Liver (tissue), 9 donors: ENCODE measurements around the gene ARIH2. TPM values are rescaled to one million over a fixed set of nuclear protein-coding genes. Genes with fewer than 3 reads are reported as not detected.

Experiments
- DNase-seq: peaks from one replicate; pipeline ENCODE4 v3.0.0-alpha.2; 2017; ENCODE audit warnings: low spot score
- H3K27ac ChIP-seq, 2 donors: one replicate each; pipeline ENCODE4 v1.7.0; 2013; ENCODE audit warnings: inconsistent platforms in 2 of 2, low read length in 2 of 2, control low read depth in 1 of 2, low read depth in 1 of 2, mild to moderate bottlenecking in 1 of 2
- H3K27me3 ChIP-seq, 4 donors: one replicate each; pipeline versions ENCODE4 v1.6.1 to v1.7.0; 2013; ENCODE audit warnings: low read length in 3 of 4, inconsistent platforms in 1 of 4, mild to moderate bottlenecking in 1 of 4, moderate library complexity in 1 of 4; ENCODE audit not compliant: control insufficient read depth in 4 of 4, insufficient read depth in 4 of 4
- H3K36me3 ChIP-seq, 4 donors: one replicate each; pipeline versions ENCODE4 v1.6.1 to v1.7.0; 2013; ENCODE audit warnings: low read length in 3 of 4, mild to moderate bottlenecking in 3 of 4, low read depth in 1 of 4, moderate library complexity in 1 of 4; ENCODE audit not compliant: control insufficient read depth in 4 of 4, insufficient read depth in 3 of 4
- H3K4me1 ChIP-seq, 4 donors: one replicate each; pipeline versions ENCODE4 v1.6.1 to v1.7.0; 2013; ENCODE audit warnings: low read length in 3 of 4, mild to moderate bottlenecking in 3 of 4, moderate library complexity in 1 of 4; ENCODE audit not compliant: control insufficient read depth in 4 of 4, insufficient read depth in 4 of 4
- H3K4me3 ChIP-seq, 3 donors: one replicate each; pipeline versions ENCODE4 v1.6.1 to v1.7.0; 2013; ENCODE audit warnings: low read length in 3 of 3, control low read depth in 1 of 3, low read depth in 1 of 3, mild to moderate bottlenecking in 1 of 3
- H3K9ac ChIP-seq, 2 donors: one replicate each; pipeline ENCODE4 v1.7.0; 2013; ENCODE audit warnings: low read length in 2 of 2, mild to moderate bottlenecking in 2 of 2, moderate library complexity in 2 of 2, control low read depth in 1 of 2, low read depth in 1 of 2
- H3K9me3 ChIP-seq, 4 donors: one replicate each; pipeline versions ENCODE4 v1.6.1 to v1.7.0; 2013; ENCODE audit warnings: low read length in 3 of 4; ENCODE audit not compliant: control insufficient read depth in 4 of 4
- EGR1 ChIP-seq, 2 donors: IDR thresholded peaks; 2 replicates each; pipeline ENCODE4 v1.6.1; 2016 to 2018; ENCODE audit warnings: antibody characterized with exemption in 2 of 2, low read depth in 2 of 2
- FOXA1 ChIP-seq: IDR thresholded peaks from 2 replicates; pipeline ENCODE4 v1.6.1; 2016; ENCODE audit warnings: antibody characterized with exemption
- FOXA2 ChIP-seq: IDR thresholded peaks from 2 replicates; pipeline ENCODE4 v1.6.1; 2016; ENCODE audit warnings: antibody characterized with exemption
- GABPA ChIP-seq, 2 donors: IDR thresholded peaks in 1 of 2; conservative IDR thresholded peaks in 1 of 2; 2 replicates each; pipeline ENCODE4 v1.6.1; 2016; ENCODE audit warnings: antibody characterized with exemption in 2 of 2, mild to moderate bottlenecking in 1 of 2, moderate library complexity in 1 of 2
- HNF4A ChIP-seq, 2 donors: conservative IDR thresholded peaks; 2 replicates each; pipeline ENCODE4 v1.6.1; 2016; ENCODE audit warnings: antibody characterized with exemption in 2 of 2, mild to moderate bottlenecking in 2 of 2
- JUND ChIP-seq, 2 donors: IDR thresholded peaks; 2 replicates each; pipeline ENCODE4 v1.6.1; 2016; ENCODE audit warnings: antibody characterized with exemption in 2 of 2
- NR2F2 ChIP-seq: IDR thresholded peaks from 2 replicates; pipeline ENCODE4 v1.6.1; 2016; ENCODE audit warnings: antibody characterized with exemption
- RAD21 ChIP-seq, 2 donors: IDR thresholded peaks; 2 replicates each; pipeline ENCODE4 v1.6.1; 2016; ENCODE audit warnings: antibody characterized with exemption in 2 of 2, mild to moderate bottlenecking in 2 of 2
- RXRA ChIP-seq, 2 donors: IDR thresholded peaks; 2 replicates each; pipeline ENCODE4 v1.6.1; 2017 to 2018; ENCODE audit warnings: antibody characterized with exemption in 2 of 2, mild to moderate bottlenecking in 1 of 2
- SP1 ChIP-seq: IDR thresholded peaks from 2 replicates; pipeline ENCODE4 v1.6.1; 2018; ENCODE audit warnings: antibody characterized with exemption, mild to moderate bottlenecking
- TAF1 ChIP-seq: conservative IDR thresholded peaks from 2 replicates; pipeline ENCODE4 v1.6.1; 2016; ENCODE audit warnings: antibody characterized with exemption, mild to moderate bottlenecking
- YY1 ChIP-seq: IDR thresholded peaks from 2 replicates; pipeline ENCODE4 v1.6.1; 2016; ENCODE audit warnings: antibody characterized with exemption, mild to moderate bottlenecking
- WGBS: extraction: QIAGEN DNeasy Blood & Tissue Kit; methylation state at CpG from one replicate; pipeline ENCODE4 v1.1.7; 2013; 5-methylcytosine and 5-hydroxymethylcytosine counted together
- polyA plus RNA-seq, 2 donors: library from polyadenylated mRNA; stranded (reverse) in 1 of 2; unstranded in 1 of 2; fragments of 200-250 nt in 1 of 2; fragments of >200 nt in 1 of 2; fragmentation: Nextera tagmentation in 1 of 2; extraction: Ambion mirVana in 1 of 2; gene quantifications; one replicate each; pipeline versions ENCODE4 v1.2.1 to v1.2.3, GENCODE V29; 2013 to 2015
- total RNA-seq, 2 donors: library from RNA; depleted of rRNA; stranded (reverse); fragments of >200 nt; gene quantifications; one replicate each; pipeline ENCODE4 v1.2.3, GENCODE V29; 2014
- TF ChIP-seq, protein P1 (sequence below): IDR thresholded peaks from 2 replicates; pipeline ENCODE4 v1.6.1; 2016; ENCODE audit warnings: antibody characterized with exemption
- TF ChIP-seq, protein P2 (sequence below): IDR thresholded peaks from 2 replicates; pipeline ENCODE4 v1.6.1; 2016; ENCODE audit warnings: antibody characterized with exemption, mild to moderate bottlenecking
- TF ChIP-seq, protein P3 (sequence below): fragments of 150-350 bp; IDR thresholded peaks from 2 replicates; pipeline ENCODE4 v1.5.1; 2017; ENCODE audit warnings: improper control_type of control experiment, low read depth, low read length; ENCODE audit not compliant: missing input control
- TF ChIP-seq, protein P4 (sequence below): IDR thresholded peaks from 2 replicates; pipeline ENCODE4 v1.6.1; 2016; ENCODE audit warnings: antibody characterized with exemption
- TF ChIP-seq, protein P5 (sequence below): IDR thresholded peaks from 2 replicates; pipeline ENCODE4 v1.6.1; 2016; ENCODE audit warnings: antibody characterized with exemption
- donor health status: healthy.
- donor health status: healthy.
- donor health status: healthy.
- donor health status: healthy.
- donor health status: healthy.

The ARIH2 gene
- total and polyA plus RNA-seq, 4 donors = 24.8 to 63.5 (median 31.0) TPM

DNA sequence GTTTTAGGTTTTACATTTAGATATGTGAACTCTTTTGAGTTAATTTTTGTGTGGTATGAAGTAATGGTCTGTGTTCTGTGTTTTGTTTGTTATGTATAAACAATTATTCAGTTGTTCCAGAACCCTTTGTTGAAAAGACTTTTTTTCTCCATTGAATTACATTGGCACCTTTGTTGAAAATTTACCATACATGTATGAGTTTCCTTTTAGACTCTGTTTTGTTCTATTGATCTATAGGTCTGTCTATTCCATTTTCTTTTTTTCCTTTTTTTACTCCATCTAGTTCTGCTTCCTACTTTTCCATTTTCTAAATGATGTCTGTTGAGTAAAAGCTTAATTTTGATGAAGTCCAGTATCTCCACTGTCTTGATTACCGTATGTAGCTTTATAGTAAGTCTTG lies 31.4 kb downstream of the ARIH2 start:
- Histone ChIP-seq H3K9me3 (no peaks in the 10 kb centered on the region), H3K27me3 (no peaks in the 10 kb centered on the region), H3K27ac (no peak overlapping the region), H3K9ac (no peak overlapping the region), H3K4me3 (no peak overlapping the region), H3K4me1 (no peaks in the 10 kb centered on the region), H3K36me3 (peaks cover 2 to 6% (median 6%) of the 10 kb centered on the region in 4 donors)
- DNase-seq = no peak
- no peak for TF ChIP-seq JUND (IDR thresholded peaks at IDR 0.05)
- TF ChIP-seq, protein P1, sequence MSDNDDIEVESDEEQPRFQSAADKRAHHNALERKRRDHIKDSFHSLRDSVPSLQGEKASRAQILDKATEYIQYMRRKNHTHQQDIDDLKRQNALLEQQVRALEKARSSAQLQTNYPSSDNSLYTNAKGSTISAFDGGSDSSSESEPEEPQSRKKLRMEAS = no peak
- TF ChIP-seq, protein P2, sequence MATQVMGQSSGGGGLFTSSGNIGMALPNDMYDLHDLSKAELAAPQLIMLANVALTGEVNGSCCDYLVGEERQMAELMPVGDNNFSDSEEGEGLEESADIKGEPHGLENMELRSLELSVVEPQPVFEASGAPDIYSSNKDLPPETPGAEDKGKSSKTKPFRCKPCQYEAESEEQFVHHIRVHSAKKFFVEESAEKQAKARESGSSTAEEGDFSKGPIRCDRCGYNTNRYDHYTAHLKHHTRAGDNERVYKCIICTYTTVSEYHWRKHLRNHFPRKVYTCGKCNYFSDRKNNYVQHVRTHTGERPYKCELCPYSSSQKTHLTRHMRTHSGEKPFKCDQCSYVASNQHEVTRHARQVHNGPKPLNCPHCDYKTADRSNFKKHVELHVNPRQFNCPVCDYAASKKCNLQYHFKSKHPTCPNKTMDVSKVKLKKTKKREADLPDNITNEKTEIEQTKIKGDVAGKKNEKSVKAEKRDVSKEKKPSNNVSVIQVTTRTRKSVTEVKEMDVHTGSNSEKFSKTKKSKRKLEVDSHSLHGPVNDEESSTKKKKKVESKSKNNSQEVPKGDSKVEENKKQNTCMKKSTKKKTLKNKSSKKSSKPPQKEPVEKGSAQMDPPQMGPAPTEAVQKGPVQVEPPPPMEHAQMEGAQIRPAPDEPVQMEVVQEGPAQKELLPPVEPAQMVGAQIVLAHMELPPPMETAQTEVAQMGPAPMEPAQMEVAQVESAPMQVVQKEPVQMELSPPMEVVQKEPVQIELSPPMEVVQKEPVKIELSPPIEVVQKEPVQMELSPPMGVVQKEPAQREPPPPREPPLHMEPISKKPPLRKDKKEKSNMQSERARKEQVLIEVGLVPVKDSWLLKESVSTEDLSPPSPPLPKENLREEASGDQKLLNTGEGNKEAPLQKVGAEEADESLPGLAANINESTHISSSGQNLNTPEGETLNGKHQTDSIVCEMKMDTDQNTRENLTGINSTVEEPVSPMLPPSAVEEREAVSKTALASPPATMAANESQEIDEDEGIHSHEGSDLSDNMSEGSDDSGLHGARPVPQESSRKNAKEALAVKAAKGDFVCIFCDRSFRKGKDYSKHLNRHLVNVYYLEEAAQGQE = no peak
- TF ChIP-seq YY1 = no peak
- no peak for TF ChIP-seq NR2F2
- TF ChIP-seq EGR1 (IDR thresholded peaks at IDR 0.05; ENCODE audit: low read depth in 2 of 2) = no peak
- TF ChIP-seq FOXA2 = no peak
- TF ChIP-seq, protein P3, sequence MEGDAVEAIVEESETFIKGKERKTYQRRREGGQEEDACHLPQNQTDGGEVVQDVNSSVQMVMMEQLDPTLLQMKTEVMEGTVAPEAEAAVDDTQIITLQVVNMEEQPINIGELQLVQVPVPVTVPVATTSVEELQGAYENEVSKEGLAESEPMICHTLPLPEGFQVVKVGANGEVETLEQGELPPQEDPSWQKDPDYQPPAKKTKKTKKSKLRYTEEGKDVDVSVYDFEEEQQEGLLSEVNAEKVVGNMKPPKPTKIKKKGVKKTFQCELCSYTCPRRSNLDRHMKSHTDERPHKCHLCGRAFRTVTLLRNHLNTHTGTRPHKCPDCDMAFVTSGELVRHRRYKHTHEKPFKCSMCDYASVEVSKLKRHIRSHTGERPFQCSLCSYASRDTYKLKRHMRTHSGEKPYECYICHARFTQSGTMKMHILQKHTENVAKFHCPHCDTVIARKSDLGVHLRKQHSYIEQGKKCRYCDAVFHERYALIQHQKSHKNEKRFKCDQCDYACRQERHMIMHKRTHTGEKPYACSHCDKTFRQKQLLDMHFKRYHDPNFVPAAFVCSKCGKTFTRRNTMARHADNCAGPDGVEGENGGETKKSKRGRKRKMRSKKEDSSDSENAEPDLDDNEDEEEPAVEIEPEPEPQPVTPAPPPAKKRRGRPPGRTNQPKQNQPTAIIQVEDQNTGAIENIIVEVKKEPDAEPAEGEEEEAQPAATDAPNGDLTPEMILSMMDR = no peak
- no peak for TF ChIP-seq RXRA (IDR thresholded peaks at IDR 0.05)
- TF ChIP-seq, protein P4, sequence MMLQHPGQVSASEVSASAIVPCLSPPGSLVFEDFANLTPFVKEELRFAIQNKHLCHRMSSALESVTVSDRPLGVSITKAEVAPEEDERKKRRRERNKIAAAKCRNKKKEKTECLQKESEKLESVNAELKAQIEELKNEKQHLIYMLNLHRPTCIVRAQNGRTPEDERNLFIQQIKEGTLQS = no peak
- no peak for TF ChIP-seq RAD21 (IDR thresholded peaks at IDR 0.05)
- no peak for TF ChIP-seq TAF1
- TF ChIP-seq, protein P5, sequence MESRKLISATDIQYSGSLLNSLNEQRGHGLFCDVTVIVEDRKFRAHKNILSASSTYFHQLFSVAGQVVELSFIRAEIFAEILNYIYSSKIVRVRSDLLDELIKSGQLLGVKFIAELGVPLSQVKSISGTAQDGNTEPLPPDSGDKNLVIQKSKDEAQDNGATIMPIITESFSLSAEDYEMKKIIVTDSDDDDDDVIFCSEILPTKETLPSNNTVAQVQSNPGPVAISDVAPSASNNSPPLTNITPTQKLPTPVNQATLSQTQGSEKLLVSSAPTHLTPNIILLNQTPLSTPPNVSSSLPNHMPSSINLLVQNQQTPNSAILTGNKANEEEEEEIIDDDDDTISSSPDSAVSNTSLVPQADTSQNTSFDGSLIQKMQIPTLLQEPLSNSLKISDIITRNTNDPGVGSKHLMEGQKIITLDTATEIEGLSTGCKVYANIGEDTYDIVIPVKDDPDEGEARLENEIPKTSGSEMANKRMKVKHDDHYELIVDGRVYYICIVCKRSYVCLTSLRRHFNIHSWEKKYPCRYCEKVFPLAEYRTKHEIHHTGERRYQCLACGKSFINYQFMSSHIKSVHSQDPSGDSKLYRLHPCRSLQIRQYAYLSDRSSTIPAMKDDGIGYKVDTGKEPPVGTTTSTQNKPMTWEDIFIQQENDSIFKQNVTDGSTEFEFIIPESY = no peak
- TF ChIP-seq SP1 = no peak
- no peak for TF ChIP-seq HNF4A (conservative IDR thresholded peaks at IDR 0.05)
- TF ChIP-seq GABPA (IDR thresholded peaks at IDR 0.05 in 1 of 2, conservative IDR thresholded peaks at IDR 0.05 in 1 of 2) = no peak
- TF ChIP-seq FOXA1 = no peak
- 90% methylated on average over 1 of the region's 1 CpG for WGBS
